H54 (cell line): ENCODE results near the gene MYRIP.

Source experiments
- DNase-seq: peaks from one replicate; pipeline ENCODE4 v3.0.0; 2011; ENCODE audit warnings: low spot score, mixed read lengths; ENCODE audit not compliant: insufficient read length
- FAIRE-seq: peaks from 3 replicates; lab custom pipeline; 2011; peaks lifted over from hg19 to GRCh38; lab: Jason Lieb, UNC
- POLR2A ChIP-seq: IDR thresholded peaks from 2 replicates; pipeline ENCODE4 v1.6.1; 2011; ENCODE audit warnings: low read depth, mild to moderate bottlenecking, low read length

Gene MYRIP

DNA sequence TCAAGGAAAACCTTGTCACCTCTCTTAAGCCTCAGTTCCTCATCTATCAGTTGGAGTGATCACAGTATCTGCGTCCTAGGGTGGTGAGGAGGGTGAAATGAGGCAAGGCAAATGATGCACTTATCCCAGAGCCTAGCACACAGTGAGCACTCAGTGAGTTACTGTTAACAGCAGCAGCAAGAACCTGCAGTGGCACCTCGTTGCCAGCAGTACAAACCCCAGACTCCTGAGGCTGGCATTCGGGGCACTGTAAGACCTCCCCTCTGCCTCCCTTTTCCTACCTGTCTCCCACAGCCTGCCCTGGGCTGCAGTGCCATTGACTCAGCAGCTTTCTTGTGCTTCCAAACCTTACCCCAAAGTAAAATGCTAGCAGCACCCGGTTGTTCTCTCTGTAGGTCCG lies 417.2 kb downstream of the MYRIP start:
- TF ChIP-seq POLR2A = no peak
- FAIRE-seq = no peak
- DNase-seq = no peak

DNA sequence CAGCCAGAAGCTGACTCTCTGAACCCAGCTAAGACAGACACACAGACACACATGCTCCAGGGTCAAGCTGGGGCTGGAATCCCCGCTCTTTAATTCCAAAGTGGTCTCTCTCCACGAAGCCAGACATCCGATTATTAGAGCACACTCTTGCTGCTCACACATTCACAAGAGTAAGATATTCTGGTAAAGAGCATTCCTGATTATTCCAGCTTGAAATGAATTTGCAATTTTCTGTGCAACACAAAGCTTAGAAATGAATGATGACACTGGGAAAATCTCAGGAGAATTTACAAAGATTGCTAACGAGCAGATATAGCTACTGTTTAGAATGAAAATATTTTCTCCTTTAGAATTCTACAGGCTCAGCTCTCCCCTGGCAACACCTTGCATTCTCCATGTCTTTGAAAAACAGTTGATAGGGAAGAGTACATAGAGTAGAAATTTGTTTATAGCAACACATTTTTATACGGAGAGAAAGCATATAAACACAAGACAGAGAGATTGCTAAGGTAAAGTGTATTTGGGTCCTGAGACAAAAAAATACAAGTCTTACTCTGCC lies 419.5 kb downstream of the MYRIP start:
- DNase-seq (no peak), FAIRE-seq (no peak)
- TF ChIP-seq POLR2A = no peak

DNA sequence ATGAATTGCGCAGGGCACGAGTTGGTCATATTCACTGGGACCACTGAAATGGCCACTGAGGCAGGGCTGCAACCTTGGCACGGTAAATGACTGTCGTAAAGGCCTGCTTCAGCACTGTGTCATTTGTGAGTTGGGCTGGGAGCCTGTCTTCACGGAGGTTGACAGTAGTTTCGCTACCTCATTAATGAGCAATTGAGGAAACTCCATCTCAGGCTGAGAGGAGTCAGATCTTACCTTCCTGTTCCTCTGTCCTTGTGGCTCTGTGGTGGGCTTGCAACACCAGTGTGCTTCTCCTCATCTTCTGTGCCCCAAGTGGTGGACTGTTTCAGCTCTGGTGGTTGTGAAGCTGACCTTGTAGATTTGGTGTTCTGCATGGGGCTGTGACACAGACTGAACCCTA lies 420.0 kb downstream of the MYRIP start:
- DNase-seq (no peak), FAIRE-seq (no peak)
- no peak for TF ChIP-seq POLR2A

- no peak for TF ChIP-seq POLR2A
- FAIRE-seq (no peak), DNase-seq (no peak)
Measured at GRCh38 chr3:40229963-40230362, 420.6 kb downstream of the MYRIP start.

- FAIRE-seq (no peak), DNase-seq (no peak)
- TF ChIP-seq POLR2A = no peak
Measured at GRCh38 chr3:40230382-40230781, 421.0 kb downstream of the MYRIP start.

GRCh38 chr3:40232626-40233025 lies 423.2 kb downstream of the MYRIP start:
- no peak for DNase-seq
- no peak for TF ChIP-seq POLR2A
- FAIRE-seq = no peak

- FAIRE-seq (no peak), DNase-seq (no peak)
- no peak for TF ChIP-seq POLR2A
Measured at GRCh38 chr3:40237159-40237558, 427.8 kb downstream of the MYRIP start.

DNA sequence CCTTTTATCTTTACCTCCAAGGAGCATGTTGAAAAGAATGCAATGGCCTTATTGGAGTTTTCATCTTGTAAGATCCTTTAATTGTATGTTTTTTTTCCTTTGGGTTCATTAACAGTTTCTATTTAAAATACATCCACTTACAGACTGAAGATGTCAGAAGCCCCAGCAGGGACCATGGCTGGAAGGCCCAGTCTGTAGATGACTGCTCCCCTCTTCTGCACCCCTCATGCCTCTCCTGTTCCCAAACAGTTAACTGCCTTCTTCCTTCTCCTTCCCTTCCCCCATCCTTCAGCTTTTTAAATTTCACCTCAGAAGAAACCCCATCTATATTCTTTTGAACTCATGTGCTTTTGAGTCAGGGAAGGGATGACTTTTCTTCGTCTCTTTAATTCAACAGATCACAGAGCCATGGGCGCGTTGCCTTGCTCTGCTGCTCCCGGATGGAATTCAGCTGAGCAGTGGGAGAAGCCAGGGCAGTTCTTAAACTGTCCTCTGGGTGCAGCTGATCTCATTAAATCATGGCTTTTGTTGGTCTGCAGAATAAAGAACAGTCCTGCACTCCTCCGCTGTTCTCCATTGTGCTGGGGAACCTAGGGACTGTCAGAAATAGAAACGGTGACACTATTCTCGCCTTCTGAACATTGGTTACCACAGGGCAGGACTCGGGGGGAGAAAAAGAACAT lies 428.6 kb downstream of the MYRIP start:
- FAIRE-seq (no peak), DNase-seq (no peak)

DNA sequence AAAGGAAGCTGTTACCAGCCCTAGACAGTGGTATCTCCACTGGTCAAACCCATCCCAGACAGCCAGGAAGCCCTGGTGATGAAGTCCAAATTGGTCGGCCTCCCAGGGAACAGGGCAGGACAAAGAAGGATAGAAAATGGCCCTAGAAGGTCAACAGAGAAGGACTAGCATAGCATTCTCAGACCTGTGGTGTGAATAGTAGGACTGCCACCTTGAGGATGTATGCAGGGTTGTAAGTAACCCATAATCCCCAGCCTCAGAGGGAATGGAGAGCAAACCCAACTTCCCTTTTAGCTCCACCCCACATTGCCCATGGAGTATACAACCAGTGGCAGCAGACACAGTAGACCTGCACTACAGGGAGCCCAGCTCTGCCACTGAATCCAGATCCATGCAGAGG lies 431.5 kb downstream of the MYRIP start:
- FAIRE-seq = no peak
- DNase-seq = no peak
- no peak for TF ChIP-seq POLR2A

More for the DNA sequence above, 428.6 kb downstream of the MYRIP start:
- TF ChIP-seq POLR2A = no peak

DNA sequence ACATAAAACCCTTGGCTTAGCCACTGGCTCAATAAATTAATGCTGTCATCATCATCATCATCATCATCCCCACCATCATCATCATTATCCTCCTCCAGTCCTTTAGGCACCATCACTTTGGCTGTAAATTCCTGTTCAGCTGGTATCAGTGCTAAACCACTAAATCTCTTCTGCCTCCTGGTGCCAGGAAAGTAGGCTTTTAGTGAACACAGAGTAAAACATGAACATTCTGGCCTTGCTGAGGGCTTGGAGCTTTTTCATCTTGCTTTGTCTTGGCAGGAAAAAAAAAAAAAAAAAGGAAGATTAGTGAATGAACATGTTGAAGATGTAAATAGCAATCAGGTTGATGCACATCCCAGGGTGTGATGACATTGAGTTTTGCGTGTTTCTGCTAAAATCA lies 432.8 kb downstream of the MYRIP start:
- TF ChIP-seq POLR2A = no peak
- no peak for DNase-seq
- no peak for FAIRE-seq

GRCh38 chr3:40242638-40243037 lies 433.2 kb downstream of the MYRIP start:
- no peak for TF ChIP-seq POLR2A
- no peak for FAIRE-seq

DNA sequence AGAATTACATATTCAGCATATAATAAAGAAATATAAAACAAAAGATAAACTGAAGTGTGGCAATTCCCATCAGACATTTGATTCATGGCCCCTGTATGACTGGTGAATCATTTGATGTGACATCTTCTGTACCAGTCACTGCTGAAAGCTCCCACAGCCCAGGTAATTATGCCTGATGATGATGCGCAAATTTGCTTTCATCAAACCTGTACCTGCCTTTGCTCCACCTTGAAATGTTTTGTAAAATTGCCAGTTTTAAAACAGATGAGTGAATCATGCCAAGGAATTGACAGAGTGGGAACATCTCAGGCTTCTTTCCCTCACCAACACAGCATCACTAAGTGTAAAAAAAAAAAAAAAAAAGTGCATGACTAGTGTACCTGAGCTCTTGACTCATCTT lies 433.6 kb downstream of the MYRIP start:
- TF ChIP-seq POLR2A = no peak
- DNase-seq (no peak), FAIRE-seq (no peak)

More at GRCh38 chr3:40242638-40243037, 433.2 kb downstream of the MYRIP start:
- no peak for DNase-seq

DNA sequence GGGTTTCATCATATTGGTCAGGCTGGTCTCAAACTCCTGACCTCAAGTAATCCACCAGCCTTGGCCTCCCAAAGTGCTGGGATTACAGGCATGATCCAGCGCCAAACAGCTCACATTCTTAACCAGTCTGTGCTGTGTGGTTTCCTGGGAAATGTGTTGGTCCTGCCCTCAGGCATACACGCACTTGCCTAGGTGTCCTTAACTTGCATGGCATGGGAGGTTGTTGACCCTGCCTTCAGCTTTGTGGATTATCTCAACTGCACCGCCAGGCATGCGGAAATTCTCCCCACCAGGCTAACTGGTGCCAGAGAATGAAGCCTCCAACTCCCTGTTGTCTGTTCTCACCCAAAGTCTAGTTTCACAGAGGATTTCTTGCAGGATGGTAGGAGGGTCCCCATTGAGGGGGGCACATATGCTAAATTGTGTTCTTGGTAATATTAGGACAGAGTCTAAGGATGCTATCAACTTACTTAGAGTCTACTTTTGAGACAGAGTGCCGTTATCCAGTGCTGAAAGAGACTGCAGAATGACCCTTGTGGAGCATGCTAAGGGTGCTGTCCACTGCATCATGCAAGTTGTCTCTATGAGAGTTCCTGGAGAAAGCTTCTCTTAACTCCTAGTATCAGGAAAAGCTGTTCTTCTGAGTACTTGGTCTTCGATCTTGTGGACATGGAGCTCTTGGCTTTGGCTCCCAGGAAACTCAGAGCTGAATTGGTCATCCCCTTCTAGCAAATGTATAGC lies 438.5 kb downstream of the MYRIP start:
- TF ChIP-seq POLR2A = no peak
- DNase-seq (no peak), FAIRE-seq (no peak)

- no peak for FAIRE-seq
- no peak for TF ChIP-seq POLR2A
Measured at GRCh38 chr3:40248591-40248990, 439.2 kb downstream of the MYRIP start.

More at GRCh38 chr3:40248591-40248990, 439.2 kb downstream of the MYRIP start:
- no peak for DNase-seq
